ENCODE measurements around the gene PCNX3.

Gene PCNX3

DNA sequence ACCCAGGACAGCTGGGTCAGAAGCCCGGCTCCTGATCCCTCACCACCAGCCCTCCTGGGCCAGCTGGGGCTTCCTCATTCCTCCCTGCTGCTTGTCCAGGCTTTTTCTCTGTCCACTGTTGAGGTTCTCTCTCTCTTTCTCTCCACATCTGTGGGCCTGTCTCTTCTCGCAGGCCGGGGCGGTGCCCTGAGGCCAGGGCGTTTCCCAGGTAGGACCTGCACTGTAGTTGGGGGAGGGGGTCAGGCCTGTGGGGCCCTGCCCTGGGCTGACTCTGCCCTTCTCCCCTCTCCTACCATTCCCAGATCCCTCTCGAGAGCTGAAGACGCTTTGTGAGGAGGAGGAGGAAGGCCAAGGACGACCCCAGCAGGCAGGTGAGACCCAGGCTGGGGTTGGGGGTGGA lies 34.8 kb upstream of the PCNX3 start:
- DNase-seq: no peak

DNA sequence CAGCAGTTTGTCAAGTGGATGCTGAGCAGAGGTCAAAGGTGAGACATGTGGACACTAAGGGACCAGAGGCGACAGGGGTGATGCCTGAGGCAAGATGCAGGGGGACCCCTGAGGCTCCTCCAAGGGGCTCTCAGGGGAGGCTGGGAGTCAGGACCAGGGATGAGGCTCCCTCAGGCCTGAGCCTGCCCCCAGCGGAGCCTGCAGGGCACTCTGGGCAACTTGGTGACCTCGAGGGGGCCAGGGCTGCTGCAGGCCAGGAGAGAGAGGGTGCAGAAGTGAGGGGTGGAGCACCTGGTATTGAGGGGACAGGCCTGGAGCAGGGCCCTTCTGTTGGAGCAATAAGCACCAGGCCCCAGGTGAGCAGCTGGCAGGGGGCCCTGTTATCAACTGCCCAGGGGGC lies 33.6 kb upstream of the PCNX3 start:
- DNase-seq: no peak

DNA sequence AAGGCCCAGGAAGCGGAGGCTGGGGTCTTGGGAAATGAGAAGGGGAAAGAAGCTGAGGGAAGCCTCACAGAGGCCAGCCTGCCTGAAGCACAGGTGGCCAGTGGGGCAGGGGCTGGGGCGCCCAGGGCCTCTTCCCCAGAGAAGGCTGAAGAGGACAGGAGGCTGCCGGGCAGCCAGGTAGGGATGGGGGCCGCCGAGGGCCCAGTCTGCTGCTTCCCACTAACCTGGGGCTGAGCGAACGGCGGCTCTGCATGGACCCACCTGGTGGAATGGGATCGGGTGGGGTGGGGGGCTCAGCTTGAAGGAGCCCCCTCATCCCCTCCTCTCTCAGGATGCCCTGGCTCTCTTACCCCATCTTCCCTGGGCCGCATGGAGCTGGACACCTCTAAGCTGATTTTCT lies 32.0 kb upstream of the PCNX3 start:
- DNase-seq: no peak

DNA sequence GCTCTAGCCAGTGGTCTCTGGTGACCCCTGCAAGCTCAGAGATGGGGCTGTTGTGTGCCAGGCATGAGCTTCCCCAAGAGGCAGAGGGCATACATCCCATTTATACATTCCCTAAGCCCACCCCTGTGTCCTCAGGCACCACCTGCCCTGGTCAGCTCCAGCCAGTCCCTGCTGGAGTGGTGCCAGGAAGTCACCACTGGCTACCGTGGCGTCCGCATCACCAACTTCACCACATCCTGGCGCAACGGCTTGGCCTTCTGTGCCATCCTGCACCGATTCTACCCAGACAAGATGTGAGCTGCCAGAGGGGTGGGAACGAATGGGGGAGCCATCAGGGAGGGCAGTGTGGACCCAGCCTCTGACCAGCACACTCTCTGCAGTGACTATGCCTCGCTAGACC lies 31.5 kb upstream of the PCNX3 start:
- DNase-seq: no peak

DNA sequence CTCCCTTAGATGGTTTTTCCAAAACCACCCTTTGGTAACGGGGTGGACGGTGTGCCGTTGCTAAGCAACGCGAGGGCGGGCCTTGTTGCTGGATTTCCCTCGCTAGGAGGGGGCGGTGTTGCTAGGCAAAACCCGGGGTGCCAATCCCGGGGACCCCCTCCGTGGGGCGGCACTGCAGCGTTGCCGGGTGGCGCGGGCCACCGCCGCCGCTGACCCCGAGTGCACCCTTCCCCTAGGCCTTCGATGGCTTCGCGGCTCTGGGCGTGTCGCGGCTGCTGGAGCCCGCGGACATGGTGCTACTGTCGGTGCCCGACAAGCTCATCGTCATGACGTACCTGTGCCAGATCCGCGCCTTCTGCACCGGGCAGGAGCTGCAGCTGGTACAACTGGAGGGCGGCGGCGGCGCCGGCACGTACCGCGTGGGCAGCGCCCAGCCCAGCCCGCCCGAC lies 30.8 kb upstream of the PCNX3 start:
- DNase-seq: no peak

DNA sequence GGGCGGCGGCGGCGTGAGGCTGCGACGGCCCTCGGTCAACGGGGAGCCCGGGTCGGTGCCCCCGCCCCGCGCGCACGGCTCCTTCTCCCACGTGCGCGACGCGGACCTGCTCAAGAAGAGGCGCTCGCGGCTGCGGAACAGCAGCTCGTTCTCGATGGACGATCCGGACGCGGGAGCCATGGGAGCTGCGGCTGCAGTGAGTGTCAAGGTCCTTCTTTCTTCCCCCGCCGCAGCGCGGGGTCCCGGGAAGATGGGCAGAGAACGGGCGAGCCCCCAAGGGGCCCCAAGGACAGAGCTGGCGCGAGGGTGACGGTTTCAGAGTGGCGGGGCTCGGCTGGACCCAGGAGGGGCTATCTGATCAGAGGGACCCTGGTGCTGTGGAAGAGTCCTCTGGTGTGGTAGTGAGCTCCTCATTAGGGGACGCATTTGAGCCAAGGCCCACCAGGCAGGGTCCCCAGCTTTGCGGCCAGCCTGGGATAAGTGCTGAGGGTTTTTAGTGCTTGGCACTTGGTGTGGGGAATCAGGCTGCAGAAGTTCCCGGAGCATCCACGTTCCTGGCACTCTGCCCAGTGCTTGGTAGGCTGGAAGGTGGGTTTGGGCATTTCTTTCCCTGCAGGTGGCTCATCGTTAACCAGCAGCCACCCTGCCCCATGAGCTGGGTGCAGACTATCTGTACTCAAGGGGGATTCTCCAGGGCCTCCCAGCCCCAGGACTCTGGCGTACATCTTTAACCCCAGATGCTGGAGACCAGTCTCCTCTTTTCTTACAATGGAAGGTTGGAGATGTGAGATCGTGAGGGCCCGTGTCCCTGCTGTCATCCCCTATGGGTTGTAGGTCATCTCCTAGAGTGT lies 30.0 kb upstream of the PCNX3 start:
- no peak for DNase-seq

DNA sequence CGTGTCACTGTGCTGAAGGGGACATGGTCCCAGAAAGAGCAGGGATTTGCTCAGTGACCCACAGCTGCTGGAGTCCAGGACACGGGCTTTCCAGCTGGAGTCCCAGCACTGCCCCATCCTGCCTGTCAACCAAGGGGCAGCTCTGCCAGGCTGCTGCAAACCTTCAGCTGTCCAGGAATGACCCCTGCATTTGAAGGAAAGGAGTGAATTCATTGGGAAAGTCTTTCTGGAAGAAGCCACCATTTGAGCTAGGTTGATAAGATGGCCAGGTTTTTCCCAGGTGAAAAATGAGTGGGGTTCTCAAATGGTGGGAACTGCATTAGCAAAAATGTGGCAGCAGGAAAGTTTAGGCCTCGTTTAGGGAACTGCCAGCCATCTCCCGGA lies 29.3 kb upstream of the PCNX3 start:
- DNase-seq: no peak

DNA sequence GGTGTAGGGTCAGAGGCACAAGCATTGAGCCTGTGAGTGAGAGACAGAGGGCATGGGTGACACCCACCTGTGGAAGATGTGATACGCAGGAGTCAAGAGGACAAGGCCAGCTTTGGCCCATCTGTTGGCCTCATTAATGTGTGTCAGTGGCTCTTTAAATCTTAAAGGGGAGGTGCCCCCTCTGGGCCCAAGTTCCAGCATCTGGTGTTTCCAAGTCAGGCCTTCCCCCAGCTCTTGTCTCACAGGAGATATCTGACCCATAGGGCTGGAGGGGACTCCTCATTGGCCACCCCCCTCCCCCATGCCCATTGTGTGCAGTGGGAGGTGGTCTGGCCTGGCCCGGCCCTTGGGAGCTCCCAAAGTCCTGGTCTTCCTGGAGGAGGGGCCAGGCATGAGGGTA lies 28.9 kb upstream of the PCNX3 start:
- DNase-seq: no peak

DNA sequence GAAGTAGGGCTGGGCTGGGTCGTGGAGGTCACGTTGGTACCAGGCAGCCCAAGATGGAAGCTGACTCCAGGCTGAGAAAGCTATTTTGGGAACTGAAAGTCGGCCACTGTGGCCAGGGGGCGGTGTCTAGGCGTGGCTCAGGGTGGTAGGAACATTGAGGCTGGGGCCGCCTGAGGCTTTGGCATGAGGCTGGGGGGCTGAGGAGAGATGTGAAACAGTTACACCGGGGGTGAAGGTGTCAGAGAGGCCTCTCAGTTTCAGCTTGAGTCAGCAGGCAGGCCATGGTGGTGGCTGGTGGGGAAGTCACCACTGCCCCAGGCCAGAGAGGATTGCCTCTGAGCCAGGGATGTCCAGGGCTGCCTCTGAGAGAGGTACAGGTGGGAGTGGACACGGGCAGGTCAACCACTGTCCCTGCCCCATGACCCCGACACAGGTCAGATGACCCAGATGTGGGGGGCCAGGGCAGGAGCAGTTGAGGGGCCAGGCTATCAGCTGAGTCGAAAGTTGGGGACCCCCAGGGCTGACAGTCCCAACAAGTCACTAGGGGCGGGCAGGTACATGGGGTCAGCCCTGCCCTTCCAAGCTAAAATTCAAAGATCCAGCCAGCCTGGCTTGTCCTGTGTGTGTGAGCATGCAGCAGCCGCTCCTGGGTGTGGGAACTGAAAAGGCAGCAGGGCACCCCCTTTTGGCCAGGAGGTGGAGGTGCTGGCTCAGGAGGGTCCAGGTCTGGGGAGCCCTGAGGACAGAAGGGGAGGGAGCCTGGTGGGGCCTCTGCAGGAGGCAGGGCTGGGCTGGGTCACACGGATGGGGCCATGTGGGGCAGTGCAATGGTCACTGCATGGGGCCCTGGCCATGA lies 27.1 kb upstream of the PCNX3 start:
- no peak for DNase-seq

DNA sequence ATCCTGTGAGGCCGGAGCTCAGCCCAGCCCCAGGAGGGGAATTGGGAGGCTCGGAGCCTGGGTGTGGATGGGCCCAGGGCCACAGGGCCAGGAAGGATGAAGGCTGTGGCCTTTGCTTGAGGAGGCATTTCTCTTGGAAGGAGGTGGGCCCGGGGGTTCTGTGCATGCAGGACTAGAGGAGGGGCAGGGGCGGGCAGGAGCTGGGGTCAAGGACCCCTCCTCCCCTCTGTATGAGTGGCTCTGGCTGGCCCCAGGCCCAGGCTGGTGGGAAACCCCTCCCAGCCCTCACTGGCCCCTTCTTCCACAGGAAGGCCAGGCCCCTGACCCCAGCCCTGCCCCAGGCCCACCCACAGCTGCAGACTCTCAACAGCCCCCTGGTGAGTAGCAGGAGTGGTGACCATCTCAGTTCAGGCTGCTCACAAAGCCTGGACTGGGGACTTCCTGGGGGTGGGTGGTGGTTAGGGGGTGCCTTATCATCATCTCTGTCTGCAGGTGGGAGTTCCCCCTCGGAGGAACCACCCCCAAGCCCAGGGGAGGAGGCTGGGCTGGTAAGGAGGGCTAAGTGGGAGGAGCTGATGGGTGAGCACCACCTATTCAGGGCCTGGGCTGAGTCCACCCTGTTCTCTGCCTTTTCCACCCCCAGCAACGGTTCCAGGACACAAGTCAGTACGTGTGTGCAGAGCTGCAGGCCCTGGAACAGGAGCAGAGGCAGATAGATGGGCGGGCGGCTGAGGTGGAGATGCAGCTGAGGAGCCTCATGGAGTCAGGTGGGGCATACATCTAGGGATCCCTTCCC lies 25.9 kb upstream of the PCNX3 start:
- no peak for DNase-seq

DNA sequence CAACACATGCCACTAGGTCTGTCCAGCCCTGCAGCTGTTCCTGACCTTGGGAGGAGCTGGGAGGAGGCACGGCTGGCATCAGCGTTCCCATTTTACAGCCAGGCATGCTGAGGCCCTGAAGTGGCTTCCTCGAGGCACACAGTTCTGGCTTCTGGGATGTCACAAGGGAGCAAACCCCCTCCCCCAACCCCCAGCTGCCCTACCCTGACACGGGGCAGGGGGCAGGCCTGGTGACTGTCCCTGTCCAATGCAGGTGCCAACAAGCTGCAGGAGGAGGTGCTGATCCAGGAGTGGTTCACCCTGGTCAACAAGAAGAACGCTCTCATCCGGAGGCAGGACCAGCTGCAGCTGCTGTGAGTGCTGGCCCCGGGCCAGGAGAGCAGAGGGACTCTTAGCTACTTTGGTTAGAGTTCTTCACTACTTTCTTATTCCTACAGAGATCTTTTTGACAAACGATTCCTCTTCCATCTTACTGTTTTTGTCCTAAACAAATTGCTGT lies 25.3 kb upstream of the PCNX3 start:
- DNase-seq: no peak

DNA sequence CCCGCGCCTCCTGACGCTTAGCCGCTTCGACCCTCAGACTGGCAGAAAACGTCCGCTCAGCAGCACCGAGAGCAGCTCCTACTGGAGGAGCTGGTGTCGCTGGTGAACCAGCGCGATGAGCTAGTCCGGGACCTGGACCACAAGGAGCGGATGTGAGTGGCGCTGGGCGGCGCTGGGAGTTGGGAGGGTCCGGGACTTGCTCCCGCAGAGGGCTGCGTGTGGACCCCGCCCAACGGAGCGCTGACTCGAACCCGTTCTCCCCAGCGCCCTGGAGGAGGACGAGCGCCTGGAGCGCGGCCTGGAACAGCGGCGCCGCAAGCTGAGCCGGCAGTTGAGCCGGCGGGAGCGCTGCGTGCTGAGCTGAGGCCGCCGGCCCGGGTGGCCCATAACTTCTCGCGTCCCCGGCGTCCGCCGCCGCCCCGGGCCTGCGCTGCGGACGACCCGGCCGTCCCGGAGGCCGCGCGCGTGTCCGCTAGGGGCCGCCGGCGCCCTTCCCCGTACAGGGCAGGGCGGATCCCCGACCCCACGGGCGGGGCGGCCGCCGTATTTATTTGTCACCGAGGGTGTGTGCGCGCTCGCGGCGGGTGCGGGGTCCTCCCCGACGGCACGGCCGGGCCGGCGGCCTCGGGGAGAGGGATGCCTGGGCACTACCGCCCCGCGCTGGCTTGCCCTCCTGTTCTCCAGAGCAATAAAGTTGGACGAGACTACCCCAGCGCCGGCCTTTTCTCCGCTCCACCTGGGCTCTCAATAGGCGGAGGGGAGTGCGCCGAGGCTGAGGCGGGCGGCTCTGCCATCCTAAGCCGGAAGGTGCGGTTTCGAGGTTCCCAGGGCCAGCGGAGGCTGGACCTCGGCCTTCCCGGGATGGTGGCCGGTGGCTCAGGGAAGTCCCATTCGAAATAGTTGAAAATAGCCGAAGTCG lies 23.4 kb upstream of the PCNX3 start:
- peak; percentile 47 for DNase-seq

DNA sequence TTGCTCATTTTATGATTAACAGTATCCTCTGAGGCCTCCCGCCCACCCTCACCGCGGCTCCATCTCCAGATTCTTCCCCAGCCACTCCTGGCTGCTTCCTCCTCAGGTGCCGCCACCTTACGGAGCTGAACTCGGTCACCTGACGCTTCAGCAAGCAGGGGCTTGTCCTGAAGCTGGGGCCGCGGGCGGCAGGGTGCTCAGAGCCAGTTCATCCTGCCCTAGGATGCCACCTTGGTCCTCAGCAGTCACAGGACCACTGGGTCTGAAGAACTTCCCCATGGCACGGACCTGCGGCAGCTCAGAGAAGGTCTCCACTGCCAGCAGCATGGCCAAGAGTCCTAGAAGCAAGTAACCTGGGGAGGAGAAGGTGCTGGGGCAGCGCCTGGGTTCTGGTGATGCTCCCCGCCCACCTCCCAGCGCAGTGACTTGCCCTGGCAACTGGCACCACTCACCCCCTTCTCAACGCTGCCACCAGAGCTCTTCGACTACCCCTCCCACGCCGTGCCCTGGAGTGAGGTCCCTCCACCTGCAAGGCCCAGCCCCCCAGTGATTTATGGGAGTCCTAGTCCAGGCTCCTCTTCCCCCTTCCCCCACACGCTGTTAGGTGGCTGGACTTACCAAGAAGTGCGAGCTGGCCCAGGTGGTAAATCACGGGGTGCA lies 22.6 kb upstream of the PCNX3 start:
- peak; percentile 49 for DNase-seq

DNA sequence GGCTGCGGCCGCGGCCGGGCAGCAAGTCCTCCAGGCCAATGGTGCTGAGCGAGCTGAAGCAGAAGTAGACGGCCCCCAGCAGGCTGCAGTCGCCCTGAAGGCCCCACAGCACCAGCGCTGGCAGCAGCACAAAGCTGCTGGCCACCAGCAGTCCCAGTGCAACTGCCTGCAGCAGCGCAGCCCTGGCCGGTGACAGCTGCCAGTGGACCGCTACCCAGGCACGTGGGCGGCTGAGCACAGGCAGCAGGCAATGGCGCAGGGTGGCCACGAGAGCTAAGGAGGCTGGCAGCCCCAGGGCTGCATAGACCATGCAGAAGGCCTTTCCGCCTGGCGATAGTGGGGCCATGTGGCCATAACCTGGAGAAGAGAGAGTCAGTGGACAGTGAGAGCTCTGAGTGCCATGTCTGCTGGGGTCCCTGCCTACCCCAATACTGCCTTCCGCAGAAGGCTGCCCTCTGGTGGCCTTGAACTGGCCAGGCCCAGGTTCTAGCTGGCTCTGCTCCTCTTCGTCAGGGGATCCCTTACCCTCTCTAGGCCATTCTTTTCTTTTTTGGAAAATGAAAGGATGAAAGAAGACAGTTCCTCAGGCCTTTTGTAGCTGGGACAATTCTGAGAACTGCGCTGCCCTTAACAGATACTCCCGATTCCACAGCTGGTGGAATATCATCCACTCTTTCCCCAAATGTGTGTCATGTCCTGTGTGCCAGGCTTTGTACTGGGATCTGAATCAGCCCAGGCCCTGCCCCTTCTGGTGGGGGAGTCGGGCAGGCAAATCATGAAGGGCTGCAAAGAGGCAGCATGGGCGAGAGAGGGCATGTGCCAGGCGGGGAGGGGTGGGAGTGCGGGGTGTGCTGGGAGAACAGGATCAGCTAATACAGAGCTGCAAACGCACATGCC lies 21.8 kb upstream of the PCNX3 start:
- peak; percentile 16 for DNase-seq

DNA sequence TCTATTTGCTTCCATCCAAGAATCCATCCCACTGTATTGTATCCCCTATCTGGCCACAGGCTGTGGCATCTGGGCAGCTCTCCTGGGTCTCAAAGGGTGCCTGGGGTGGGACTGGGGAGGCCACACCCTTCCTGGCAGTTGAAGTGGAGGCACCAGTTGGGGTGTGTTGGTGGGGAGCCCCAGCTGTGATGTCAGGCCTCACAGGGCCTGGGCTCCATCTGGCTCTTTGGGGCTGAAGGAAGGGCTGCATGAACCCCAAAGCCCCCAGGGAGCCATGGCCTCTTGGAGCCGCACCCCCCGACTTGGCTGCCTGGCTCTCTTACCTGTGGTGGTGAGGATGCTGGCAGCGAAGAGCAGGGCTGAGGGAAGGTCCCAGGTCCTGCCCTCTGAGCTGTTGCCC lies 20.4 kb upstream of the PCNX3 start:
- no peak for DNase-seq

DNA sequence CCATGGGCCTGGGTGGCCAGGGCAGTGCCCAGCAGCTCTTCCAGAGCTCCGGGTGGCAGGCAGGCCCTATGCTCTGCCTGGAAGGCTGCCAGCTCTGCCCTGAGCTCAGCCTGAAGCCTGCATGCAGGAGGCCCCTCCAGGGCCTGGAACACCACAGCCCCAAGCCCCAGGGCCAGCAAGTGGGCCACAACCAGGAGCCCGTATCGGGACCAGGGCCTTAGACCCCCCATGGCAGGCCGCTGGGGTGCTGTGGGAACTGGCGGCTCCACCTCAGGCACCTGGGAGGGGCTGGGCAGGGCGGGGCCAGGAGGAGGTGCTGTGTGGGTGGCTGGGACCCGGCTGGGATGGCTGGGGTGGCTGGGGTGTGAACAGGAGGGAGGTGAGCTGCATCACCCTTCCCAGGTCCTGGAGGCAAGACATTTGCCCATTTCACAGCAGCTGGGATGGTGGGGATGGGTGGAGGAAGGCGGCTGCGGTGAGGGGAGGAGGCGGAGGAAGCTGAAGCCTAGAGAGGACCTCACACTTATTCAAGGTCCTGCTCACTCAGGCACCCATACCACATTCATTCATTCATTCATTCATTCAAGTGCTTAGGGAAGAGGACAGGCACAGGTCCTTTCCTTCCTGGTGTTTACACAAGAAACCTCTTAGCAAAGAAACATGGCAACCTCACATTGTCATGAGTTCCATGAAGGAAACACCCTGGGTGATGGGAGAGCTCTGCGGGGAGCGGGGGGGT lies 19.9 kb upstream of the PCNX3 start, which contains the start of gene KCNK7:
KCNK7 (minus strand) TSS at position 258 of the 739 bp plus-strand sequence; CDS start at position 230, 28 bp downstream.
- no peak for DNase-seq

DNA sequence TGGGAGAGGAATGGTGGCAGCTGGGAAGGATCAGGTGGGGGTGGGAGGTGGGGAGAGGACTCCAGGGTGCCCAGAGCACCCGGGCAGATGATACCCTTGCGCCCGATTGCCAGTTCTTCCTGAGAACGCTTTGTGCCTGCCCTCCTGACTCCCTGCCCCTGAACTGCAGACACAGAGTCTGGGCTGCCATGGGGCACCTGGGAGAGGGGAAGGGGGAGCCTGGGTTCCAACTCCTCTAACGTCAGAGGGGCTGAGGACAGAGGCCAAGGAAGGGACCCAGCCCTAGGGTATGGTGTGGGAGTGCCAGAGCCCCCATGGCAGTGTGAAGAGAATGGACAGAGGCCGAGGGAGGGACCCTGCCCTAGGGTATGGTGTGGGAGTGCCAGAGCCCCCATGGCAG lies 19.1 kb upstream of the PCNX3 start:
- DNase-seq: no peak

DNA sequence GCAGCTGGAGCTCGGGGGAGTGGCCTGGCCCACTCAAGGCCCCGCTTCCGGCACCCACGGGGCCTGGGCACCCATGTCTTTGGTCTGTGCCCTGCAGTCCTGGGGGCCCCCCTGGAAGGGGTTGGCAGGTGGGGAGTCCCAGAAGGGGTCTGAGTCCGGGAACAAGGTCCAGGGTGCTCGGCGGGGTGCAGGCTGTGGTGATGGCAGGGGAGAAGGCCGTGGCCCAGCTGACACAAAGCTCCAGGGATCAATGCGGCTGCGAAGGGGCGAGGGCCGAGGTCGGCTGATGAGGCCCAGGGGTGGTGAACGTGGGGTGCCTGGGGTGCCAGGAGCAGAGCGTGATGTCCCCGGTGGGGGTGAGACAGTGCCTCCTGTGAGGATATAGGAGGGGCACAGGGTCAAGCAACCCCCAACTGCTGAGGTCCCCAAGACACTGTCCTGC lies 17.3 kb upstream of the PCNX3 start:
- no peak for DNase-seq

DNA sequence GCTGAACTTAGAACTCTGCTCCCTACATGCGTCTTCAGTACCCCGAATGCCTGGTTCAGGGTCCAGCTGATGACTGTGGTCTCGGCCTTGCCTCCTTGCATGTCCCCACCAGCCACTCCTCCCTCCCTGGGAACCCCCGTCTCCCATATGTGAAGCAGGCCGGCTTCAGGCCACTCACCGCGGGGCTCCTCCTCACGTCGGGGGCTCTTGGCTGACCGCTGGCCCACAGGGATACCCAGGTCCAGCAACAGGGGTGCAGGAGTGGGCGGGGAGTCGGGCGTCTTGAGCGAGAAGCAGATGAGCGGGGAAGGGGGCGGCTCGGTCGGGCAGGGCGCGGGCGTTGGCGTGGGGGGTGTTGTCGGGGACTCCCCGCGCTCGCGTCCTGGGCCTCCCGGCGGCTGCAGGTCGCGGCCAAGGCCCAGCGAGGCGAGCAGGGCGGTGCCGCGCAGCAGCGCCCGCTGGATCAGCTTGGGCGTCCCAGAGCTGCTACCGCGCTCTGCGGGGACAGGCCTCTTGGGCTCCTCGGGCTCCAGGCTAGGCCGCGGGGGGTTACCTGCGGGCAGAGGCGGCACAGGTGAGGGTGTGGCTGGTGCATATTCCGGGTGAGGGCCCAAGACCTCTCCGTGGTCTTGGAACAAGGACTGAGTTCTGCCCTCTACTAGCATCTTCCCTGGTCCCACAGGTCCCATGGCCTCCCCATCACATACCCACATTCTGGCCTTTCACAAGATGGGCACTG lies 16.2 kb upstream of the PCNX3 start:
- DNase-seq: no peak
